OCI-LY1 (cell line): ENCODE measurements around the gene FOXL3.

ENCODE experiments used
- H2AFZ ChIP-seq: fragments of 200-600 bp; sonication (generic), shearing (Covaris generic); 2 replicates; pipeline ENCODE4 v1.6.0; 2014; ENCODE audit warnings: antibody characterized with exemption, mild to moderate bottlenecking, low read length
- H3F3A ChIP-seq: fragments of 200-600 bp; sonication (generic), shearing (Covaris generic); 2 replicates; pipeline ENCODE4 v1.6.0; 2014; ENCODE audit warnings: mild to moderate bottlenecking, antibody characterized with exemption, low read length, moderate library complexity; ENCODE audit not compliant: insufficient read depth
- H3K27ac ChIP-seq: fragments of 200-600 bp; sonication (generic); 2 replicates; pipeline ENCODE4 v1.5.1; 2014; ENCODE audit warnings: low read length, mixed run types, mild to moderate bottlenecking, low read depth; ENCODE audit not compliant: poor library complexity, severe bottlenecking
- H3K27me3 ChIP-seq: fragments of 200-600 bp; sonication (generic); 2 replicates; pipeline ENCODE4 v1.6.0; 2014; ENCODE audit warnings: antibody characterized with exemption, mild to moderate bottlenecking, low read length, moderate library complexity; ENCODE audit not compliant: insufficient read depth
- H3K36me3 ChIP-seq: fragments of 200-600 bp; sonication (generic); 2 replicates; pipeline ENCODE4 v1.6.1; 2014; ENCODE audit warnings: mild to moderate bottlenecking, antibody characterized with exemption, low read length, moderate library complexity, mixed read lengths; ENCODE audit not compliant: insufficient read depth
- H3K4me1 ChIP-seq: fragments of 200-600 bp; sonication (generic); 2 replicates; pipeline ENCODE4 v1.5.1; 2014; ENCODE audit warnings: mild to moderate bottlenecking, low read length, moderate library complexity; ENCODE audit not compliant: insufficient read depth, severe bottlenecking
- H3K4me2 ChIP-seq: fragments of 200-600 bp; sonication (generic), shearing (Covaris generic); 2 replicates; pipeline ENCODE4 v1.6.1; 2014; ENCODE audit warnings: low read length
- H3K4me3 ChIP-seq: fragments of 200-600 bp; sonication (generic); 2 replicates; pipeline ENCODE4 v1.5.1; 2014; ENCODE audit warnings: low read length, low read depth, mild to moderate bottlenecking, mixed read lengths; ENCODE audit not compliant: poor library complexity, severe bottlenecking
- H3K79me2 ChIP-seq: fragments of 200-600 bp; shearing (Covaris generic); 2 replicates; pipeline ENCODE4 v1.6.1; 2016; ENCODE audit warnings: mixed run types, low read length, mixed read lengths; ENCODE audit not compliant: insufficient read depth
- H3K9ac ChIP-seq: fragments of 200-600 bp; sonication (generic), shearing (Covaris generic); 2 replicates; pipeline ENCODE4 v1.6.1; 2014; ENCODE audit warnings: mild to moderate bottlenecking, low read length, mixed read lengths
- H3K9me2 ChIP-seq: fragments of 200-600 bp; sonication (generic), shearing (Covaris generic); 2 replicates; pipeline ENCODE4 v1.6.1; 2014; ENCODE audit warnings: low read depth, mild to moderate bottlenecking, low read length, mixed read lengths
- H3K9me3 ChIP-seq: fragments of 200-600 bp; shearing (Covaris generic); 2 replicates; pipeline ENCODE4 v1.6.1; 2014; ENCODE audit warnings: low read length, mixed read lengths
- H4K20me1 ChIP-seq: fragments of 200-600 bp; sonication (generic), shearing (Covaris generic); 2 replicates; pipeline ENCODE4 v1.6.0; 2016; ENCODE audit warnings: mild to moderate bottlenecking, low read length; ENCODE audit not compliant: insufficient read depth
- CTCF ChIP-seq: fragments of 200-600 bp; sonication (generic), shearing (Covaris generic); IDR thresholded peaks from 2 replicates; pipeline ENCODE4 v1.5.1; 2017; ENCODE audit warnings: mild to moderate bottlenecking, antibody characterized with exemption, low read length, moderate library complexity, mixed read lengths
- EZH2 ChIP-seq: fragments of 200-600 bp; sonication (generic), shearing (Covaris generic); IDR thresholded peaks from 2 replicates; pipeline ENCODE4 v1.8.0; 2017; ENCODE audit warnings: borderline replicate concordance, mixed run types, mild to moderate bottlenecking, antibody characterized with exemption, low read length, moderate library complexity, mixed read lengths

The FOXL3 gene

GRCh38 chr7:276230-276835, 13.6 kb upstream of the FOXL3 start:
- Histone ChIP-seq H2AFZ (no peak overlapping the region), H3K36me3 (no peaks in the 10 kb centered on the region; the same call in 1 of the 2 replicates), H3K4me3 (no peak overlapping the region), H3K4me1 (no peaks in the 10 kb centered on the region), H3F3A (no peaks in the 10 kb centered on the region), H3K27ac (no peak overlapping the region), H3K9ac (no peak overlapping the region), H3K9me2 (no peaks in the 10 kb centered on the region), H3K79me2 (no peaks in the 10 kb centered on the region), H3K4me2 (no peak overlapping the region), H4K20me1 (no peaks in the 10 kb centered on the region), H3K27me3 (peaks cover 5% of the 10 kb centered on the region; the same call in 1 of the 2 replicates), H3K9me3 (0 out of 2 replicates have a peak, but pooled peaks cover 4% of the 10 kb centered on the region)
- TF ChIP-seq EZH2 = no peak

DNA sequence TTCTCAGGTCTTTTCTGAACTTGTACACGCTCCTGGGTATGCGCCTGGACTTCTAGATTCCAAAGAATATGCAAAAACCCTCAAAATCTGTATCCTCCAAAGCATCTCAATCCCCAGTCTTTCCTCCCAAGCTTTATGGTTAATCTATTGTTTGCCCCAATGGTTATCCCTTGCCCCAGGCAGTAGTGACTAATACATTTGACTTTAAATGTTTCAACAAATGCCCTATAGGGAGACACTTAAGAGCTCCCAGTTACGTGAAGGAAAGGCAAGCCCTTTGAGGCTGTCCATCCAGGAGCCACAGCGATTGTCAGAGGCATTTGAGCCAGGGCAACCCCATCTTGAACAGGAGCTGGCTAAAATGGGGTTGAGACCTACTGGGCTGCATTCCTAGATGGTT, 12.7 kb upstream of the FOXL3 start:
- Histone ChIP-seq H3K27ac (no peak overlapping the region), H3K9ac (no peak overlapping the region), H4K20me1 (no peaks in the 10 kb centered on the region), H3K27me3 (peaks cover 5% of the 10 kb centered on the region; the same call in 1 of the 2 replicates), H3K4me2 (no peak overlapping the region), H3K79me2 (no peaks in the 10 kb centered on the region), H3K36me3 (no peaks in the 10 kb centered on the region; the same call in 1 of the 2 replicates), H3K9me2 (no peaks in the 10 kb centered on the region), H2AFZ (no peak overlapping the region), H3K4me3 (no peak overlapping the region), H3K9me3 (0 out of 2 replicates have a peak, but pooled peaks cover 4% of the 10 kb centered on the region), H3F3A (no peaks in the 10 kb centered on the region), H3K4me1 (no peaks in the 10 kb centered on the region)
- no peak for TF ChIP-seq EZH2
- TF ChIP-seq CTCF = no peak

DNA sequence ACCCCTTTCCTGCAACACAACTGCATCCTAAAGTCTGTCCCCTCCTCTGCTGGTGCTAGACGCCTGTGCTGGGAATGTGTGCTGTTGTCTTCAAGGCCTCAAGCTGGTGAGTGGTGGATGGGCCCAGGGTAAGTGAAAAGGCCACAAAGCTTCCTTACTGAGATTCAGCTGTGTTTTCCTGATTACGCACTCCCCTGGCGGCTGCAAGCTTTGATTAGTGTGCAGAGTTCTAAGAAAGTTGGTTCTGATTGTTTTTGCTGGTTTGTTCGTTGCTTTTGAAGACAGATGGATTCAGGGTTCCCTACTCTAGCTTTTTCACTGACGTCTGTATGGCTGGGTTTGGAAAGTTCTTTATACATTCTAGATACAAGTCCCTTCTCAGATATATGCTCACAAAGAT, 11.9 kb upstream of the FOXL3 start:
- Histone ChIP-seq H3K27ac (no peak overlapping the region), H3K9ac (no peak overlapping the region), H2AFZ (no peak overlapping the region), H3K4me1 (no peaks in the 10 kb centered on the region), H3K79me2 (no peaks in the 10 kb centered on the region), H3K9me3 (0 out of 2 replicates have a peak, but pooled peaks cover 4% of the 10 kb centered on the region), H4K20me1 (no peaks in the 10 kb centered on the region), H3K27me3 (peaks cover 5% of the 10 kb centered on the region; the same call in 1 of the 2 replicates), H3K4me3 (no peak overlapping the region), H3K4me2 (no peak overlapping the region), H3K36me3 (no peaks in the 10 kb centered on the region; the same call in 1 of the 2 replicates), H3K9me2 (no peaks in the 10 kb centered on the region), H3F3A (no peaks in the 10 kb centered on the region)
- TF ChIP-seq CTCF (no peak), EZH2 (no peak)

DNA sequence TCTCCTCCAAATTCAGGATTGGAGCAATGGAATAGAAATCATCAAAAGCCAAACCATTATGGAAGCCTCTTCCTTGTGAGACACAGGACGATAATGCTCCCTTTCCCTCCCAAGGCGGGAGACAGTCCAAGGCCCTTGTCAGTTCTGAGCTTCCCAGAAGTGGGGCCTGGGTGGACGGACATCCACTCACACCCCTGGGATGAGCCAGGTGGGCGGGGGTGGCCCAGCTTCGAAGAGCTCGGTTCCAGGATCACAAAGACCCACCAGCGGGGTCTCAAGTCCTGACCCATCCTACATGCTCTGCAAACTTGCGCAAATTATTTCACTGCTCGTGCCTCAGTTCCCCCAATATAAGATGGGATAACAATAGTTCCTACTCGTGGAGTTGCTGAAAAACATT, 10.1 kb upstream of the FOXL3 start:
- Histone ChIP-seq H2AFZ (no peak overlapping the region), H3F3A (no peaks in the 10 kb centered on the region), H3K36me3 (no peaks in the 10 kb centered on the region), H3K4me2 (no peak overlapping the region), H3K9me2 (no peaks in the 10 kb centered on the region), H3K79me2 (no peaks in the 10 kb centered on the region), H3K27me3 (peaks cover 5% of the 10 kb centered on the region; the same call in 1 of the 2 replicates), H3K4me3 (no peak overlapping the region), H3K9ac (no peak overlapping the region), H3K4me1 (no peaks in the 10 kb centered on the region), H4K20me1 (no peaks in the 10 kb centered on the region), H3K27ac (no peak overlapping the region), H3K9me3 (no peaks in the 10 kb centered on the region)
- TF ChIP-seq CTCF (no peak), EZH2 (no peak)
